ENCODE measurements around the gene CARD19.
"Not testable (repeated sequence)": the region's sequence is repeated elsewhere in the genome, so short reads cannot be mapped to it uniquely, and the experiment has no call there.

The CARD19 gene

GRCh38 chr9:93107151-93107824, 11.3 kb downstream of the CARD19 start:
- no peak for DNase-seq (ENCODE audit: low read depth)

DNA sequence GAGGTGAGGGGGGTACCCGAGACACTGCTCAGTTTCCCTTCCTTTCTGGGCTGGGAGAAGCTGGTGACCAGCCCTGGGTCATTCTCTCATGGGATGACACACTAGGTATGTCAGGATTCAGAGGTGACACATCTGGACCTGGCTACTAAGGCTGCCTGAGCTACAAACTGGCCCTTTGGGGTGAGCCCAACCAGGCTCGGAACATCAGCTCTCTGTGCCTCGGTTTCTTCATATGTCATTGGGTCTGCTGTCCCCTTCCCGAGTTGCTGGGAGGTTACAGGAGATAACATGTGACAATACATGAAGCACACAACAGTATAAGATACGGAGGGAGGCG, 11.8 kb downstream of the CARD19 start:
- no peak for DNase-seq (ENCODE audit: low read depth)

- no peak for DNase-seq (ENCODE audit: low read depth)
These were observed 12.4 kb downstream of the CARD19 start for GRCh38 chr9:93108291-93109041.

- no peak for DNase-seq (ENCODE audit: low read depth)
These were observed 14.4 kb downstream of the CARD19 start for GRCh38 chr9:93110311-93110855.

DNA sequence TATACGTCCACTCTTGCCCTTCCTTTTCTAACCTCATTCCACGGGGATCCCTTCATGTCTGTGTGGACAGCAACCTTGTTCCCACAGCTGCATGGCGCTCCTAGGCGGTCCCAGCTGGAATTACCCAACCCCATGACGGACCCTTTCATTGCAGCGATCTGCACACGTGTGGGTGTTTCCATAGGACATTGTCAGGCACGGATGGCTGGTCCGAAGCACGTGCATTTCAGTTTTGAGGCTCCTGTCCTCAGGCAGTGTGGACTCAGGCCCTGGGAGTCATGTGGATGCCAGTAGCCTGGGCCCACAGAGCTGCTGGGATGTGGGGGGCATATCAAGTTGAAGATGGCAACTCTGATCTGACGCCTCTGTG, 15.0 kb downstream of the CARD19 start:
- DNase-seq (ENCODE audit: low read depth): no peak

- peak; percentile 78 for DNase-seq (ENCODE audit: low read depth)
These were observed 15.5 kb downstream of the CARD19 start for GRCh38 chr9:93111371-93112115.

GRCh38 chr9:93112116-93112863, 16.3 kb downstream of the CARD19 start:
- no peak for DNase-seq (ENCODE audit: low read depth)

GRCh38 chr9:93112864-93113389, 16.9 kb downstream of the CARD19 start:
- no peak for DNase-seq (ENCODE audit: low read depth)

DNA sequence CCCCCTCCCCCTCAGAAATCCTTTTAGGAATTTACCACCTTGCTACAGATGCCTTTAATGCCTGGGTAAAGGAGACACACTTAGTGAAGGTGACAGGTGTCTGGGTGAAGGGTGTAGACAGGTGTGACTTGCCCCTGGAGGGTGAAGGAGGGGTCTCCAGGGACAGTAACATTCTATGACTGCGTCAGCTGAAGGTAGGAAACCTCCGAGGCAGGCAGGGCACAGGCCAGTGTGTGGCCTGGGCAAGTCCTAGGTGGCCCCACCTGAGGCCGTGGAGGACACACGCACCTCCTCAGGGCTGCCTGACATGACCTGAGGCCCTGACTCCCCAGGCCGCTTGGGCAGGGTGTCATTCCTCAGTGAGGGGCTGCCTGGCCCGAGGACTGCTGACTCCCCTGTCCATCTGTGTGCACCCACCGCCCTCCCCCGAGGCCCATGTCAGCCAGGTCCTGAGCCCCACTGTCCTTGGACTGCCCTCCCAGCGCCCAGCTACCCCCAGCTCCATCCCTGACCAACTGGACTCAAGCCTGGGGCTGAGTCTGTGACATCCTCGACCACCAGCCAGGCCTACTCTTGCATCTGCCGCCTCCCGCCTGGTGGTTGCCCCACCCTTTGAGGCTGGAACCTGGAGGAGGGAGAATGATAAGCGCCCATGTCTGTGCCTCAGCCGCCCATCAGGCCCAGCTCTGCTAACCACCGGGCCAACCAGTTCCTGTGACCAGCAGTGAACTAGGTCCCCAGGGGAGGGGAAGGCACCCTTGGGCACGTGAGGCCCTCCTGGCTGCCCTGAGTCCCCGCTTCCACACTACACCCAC, 18.4 kb downstream of the CARD19 start:
- no peak for DNase-seq (ENCODE audit: low read depth)

DNA sequence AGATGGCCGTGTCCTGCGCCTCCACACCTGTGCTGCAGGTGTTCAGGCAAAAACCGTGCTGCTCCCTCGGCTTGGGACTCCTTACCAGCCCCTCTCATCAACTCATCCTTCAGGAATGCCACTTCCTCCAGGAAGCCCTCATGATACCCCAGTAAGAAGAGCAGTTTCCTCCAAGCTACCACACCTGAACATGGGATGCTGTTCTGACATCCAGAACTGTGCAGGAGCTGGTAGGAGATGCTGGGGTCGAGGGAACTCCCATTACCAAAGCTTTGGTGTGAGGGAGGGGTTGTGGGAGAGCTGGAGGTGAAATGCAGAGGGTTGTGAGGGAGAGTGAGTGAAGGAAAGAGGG, 18.9 kb downstream of the CARD19 start:
- no peak for DNase-seq (ENCODE audit: low read depth)

- DNase-seq (ENCODE audit: low read depth): no peak
These were observed 19.6 kb downstream of the CARD19 start for GRCh38 chr9:93115486-93116071.

DNA sequence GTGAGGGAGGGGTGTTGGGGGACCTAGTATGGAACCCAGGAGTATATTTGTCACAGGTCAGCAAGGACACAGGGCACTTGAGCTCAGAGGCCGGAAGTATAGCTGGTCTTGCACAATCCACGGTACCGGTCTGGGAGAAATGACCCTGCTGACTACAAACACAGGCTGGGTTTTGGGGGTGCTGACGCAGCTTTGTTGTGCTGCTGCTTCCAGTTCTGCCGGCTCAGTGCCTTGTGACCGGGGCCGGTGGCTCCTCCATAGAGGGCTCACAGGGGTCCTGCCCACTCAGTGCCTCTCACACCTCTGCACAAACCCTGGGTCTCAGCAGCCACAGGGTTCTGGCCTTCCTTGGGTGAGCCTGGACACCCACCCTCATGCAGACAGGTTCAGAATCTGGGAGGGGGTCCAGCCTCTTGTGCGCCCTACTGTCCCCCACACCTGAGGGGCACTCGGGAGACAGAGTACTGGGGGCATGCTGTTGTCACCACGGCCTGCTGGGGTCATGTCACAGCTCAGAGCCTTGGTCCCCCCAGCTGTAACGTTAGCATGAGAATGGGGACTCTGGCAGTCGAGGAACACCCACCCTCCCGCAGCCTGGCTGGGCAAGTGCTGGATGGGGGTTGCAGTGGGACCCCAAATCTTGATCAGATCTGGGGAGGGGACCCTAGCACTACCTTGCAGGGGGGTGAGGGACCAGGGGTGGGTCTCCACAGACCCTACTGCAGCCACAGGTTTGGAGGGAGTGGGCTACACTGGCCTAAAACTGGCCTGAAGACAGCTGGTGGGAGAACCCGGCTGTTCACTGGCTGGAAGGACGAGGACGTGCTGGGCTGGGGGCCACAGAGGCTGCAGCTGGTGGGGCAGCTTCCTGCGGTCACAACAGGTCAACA, 20.3 kb downstream of the CARD19 start:
- peak; percentile 91 for DNase-seq (ENCODE audit: low read depth)

DNA sequence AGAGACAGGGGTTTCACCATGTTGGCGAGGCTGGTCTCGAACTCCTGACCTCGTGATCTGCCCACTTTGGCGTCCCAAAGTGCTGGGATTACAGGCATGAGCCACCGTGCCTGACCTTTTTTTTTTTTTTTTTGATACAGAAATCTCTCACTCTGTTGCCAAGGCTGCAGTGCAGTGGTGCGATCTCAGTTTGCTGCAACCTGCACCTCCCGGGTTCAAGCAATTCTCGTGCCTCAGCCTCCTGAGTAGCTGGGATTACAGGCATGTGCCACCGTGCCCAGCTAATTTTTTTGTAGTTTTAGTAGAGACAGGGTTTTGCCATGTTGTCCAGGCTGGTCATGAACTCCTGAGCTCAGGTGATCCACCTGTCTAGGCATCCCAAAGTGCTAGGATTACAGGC, 21.5 kb downstream of the CARD19 start:
- not testable (repeated sequence) for DNase-seq (ENCODE audit: low read depth)

GRCh38 chr9:93117924-93118862, 22.2 kb downstream of the CARD19 start:
- DNase-seq (ENCODE audit: low read depth): no peak

DNA sequence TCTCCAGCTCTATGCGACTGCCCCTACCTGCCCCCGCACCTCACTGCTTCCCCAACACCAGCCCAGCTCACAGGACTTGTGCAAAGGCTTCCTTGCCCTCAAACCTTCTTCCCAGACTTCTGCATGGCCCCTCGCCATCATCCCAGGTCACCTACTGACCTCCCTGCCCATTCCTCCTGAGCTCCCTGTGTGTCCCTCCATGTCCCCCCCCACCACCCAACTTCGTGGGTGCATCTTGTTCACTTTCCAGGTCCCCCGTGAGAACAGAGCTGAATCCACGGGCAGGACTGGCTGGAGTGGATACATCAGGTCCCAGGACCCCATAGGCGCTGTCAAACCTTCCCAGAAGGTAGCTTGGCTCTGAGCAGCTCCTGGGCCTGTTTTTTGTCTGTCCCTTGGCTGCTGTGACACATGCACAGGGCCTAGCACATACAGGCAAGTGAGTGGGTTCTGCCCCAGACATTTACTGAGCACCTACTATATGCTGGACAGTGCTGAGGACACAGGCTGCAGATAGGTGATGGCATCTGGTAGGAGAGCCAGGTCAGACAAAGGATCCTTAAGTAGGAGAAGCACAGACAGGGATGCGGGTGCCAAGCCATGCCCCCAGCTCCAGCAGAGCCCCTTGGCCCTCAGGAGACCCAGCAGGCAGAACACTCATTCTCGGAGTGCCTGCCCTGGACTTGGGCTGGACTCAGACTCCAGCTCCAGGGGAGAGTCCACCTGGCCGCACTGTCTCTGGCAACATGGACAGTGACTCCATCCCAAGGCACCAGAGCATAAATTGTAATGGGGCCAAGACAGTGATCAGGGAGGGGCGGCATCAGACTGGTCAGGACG, 23.1 kb downstream of the CARD19 start:
- DNase-seq (ENCODE audit: low read depth): no peak

- no peak for DNase-seq (ENCODE audit: low read depth)
These were observed 23.6 kb downstream of the CARD19 start for GRCh38 chr9:93119703-93119952.

DNA sequence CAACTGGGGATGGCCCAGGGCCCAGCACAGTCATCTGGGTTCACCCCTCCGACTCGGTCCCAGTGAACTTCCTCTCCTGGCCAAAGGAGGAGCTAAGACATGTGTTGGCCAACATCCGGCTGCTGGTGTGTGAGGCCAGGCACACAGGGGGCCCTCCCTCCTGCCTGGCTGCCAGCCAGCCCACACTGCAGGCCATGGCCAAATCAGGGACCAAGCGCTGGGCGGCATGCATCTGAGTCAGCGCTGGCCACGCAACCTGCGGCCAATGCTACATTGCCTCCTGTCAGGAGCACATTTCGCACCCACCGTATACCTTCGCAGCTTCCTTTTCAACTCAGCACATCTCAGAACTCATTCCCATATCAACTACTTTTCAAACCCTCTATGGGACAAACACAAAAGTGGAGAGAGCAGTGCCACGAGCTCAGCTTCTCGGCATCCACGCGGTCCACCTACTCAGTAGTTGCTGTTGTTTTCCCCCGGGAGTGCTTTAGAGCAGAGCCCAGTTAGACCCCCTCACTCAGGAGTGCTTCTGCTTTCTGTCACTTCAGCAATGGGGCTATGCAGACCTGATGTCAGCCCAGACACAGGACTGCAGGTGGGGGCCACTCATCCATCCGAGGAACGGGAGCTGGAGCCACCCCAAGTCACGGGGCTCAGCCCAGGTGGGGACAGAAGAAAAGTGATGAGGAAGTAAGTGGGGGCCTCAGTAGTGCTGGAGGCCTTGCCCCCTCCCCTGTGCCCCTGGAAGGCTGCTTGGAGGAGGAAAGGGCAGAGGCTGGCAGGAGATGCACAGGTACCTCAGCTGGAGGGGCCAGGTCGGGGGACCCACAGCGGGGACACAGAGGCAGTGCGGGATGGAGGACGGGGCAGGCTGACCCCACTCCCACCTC, 24.2 kb downstream of the CARD19 start:
- peak; percentile 97 for DNase-seq (ENCODE audit: low read depth)

Measured in iris pigment epithelial cell (primary cell).